HG02938 (cell line): ENCODE results near the gene TINCR.
"Not testable (repeated sequence)": the region's sequence is repeated elsewhere in the genome, so short reads cannot be mapped to it uniquely, and the experiment has no call there.

ENCODE experiments used
- ATAC-seq: cut with Tn5 transposase; IDR thresholded peaks from one replicate; pipeline ENCODE4 v1.9.1; 2021; ENCODE audit warnings: mild to moderate bottlenecking, moderate library complexity; ENCODE audit not compliant: unreplicated experiment

The TINCR gene

DNA sequence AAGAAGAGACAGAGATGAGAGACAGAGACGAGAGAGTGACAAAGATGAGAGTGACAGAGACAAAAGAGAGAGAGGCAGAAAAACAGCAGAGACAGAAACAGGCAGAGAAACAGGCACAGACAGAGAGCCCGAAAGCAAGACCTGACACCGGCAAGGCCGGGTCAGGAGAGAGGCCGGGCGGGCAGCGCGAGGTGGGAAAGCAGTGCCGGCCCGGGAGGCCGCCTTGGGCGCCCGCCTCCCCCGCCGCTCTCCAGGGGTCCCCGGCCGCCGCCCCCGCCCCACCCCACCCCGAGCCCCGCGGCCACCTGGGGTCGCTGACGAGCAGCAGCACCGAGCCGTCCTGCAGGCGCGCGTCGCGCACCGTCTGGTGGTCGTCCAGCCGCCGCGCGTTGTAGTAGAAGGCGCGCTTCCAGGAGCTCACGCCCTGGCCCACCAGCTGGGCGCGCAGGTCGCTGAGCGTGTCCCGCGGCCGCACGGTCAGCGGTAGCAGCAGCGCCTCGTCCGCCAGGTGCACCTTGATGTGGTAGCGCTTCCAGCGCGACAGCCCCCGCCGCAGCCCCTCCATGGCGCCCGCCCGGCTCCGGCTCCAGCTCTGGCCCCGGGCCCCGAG, at the start of gene TINCR:
Gene TINCR, minus strand, starts transcription at position 594 of the 610 bp plus-strand sequence.
- ATAC-seq: no peak

DNA sequence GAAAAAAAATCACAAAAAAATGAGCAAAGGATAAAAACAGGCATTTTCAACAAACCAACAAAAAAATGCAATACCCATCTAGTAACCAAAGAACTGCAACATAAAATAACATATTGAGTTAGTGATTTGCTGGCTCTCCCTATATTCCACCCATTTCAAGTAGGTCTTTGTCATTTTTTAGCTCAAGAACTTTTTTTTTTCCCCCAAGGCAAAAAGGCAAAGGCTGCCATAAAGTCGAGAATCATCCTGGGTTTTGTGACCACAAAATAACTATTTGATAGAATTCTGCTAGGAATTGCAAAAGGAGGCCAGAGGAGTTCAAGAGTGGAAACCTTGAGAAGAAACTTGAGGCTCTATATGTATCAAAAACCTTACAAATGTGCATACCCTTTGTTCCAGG, 49.3 kb upstream of the TINCR start:
- no peak for ATAC-seq

- no peak for ATAC-seq
Measured at GRCh38 chr19:5615756-5616327, 48.1 kb upstream of the TINCR start.

GRCh38 chr19:5612891-5613865, 45.4 kb upstream of the TINCR start:
- no peak for ATAC-seq

DNA sequence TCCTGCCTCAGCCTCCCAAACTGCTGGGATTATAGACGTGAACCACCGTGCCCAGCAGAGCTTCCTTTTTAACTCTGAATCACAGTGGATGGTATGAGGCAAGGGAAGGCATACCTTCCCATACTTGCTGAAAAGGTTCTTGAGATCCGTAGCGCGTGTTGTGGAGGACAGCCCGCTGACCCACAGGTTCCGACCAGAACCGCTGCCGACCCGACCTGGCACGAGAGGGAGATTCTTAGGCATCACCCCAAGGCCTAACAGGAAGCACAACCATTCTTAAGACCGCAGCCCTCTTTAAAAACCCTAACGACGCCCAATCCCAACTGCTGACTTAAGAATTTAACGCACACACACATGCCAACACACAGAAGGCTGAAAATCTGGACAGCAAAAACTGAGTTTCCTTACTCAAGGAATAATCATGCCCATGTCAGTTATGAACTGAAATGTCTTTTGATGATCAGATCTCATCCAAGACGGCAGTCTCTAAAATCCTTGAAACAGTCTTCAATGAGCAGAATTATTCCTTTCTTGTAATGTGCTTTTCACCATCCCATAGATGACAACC, 42.2 kb upstream of the TINCR start:
- no peak for ATAC-seq

- not testable (repeated sequence) for ATAC-seq
Measured at GRCh38 chr19:5608766-5609165, 41.0 kb upstream of the TINCR start.

DNA sequence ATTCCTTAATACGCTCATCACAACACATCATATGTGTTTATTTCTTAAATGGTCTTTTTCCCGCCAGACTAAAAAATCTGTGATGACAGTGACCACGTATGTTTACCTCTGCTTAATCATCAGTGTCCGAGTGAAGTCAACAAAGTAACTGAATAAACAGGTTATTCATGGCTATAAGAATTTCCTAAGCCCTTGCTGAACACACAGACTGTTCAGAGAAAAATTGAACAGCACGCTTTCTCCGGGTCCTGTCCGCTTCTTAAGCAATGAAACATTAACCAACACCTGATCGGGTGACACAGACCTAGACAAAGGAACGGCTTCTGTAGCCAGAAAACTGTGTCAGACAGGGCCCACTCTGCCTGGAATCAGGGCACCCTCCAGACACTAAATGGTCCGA, 40.5 kb upstream of the TINCR start:
- no peak for ATAC-seq

- ATAC-seq: no peak
Measured at GRCh38 chr19:5607318-5608275, 39.8 kb upstream of the TINCR start.

DNA sequence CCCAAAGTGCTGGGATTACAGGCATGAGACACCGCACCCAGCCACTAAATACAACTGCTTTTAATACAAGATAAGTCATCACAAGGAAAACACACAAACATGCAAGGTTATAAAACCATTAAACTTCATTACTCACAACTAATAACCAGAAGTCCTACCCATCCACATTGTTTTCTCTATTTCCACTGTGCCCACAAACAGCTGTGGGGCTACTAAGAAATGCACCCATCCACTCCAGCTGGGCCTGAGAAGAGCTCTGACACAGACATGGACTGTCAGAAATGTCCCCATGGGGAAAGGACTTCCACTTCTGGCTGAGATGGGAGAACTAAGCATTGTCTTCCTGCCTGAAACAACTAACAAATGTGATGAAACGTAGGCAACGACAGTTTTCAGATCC, 37.6 kb upstream of the TINCR start:
- ATAC-seq: no peak

DNA sequence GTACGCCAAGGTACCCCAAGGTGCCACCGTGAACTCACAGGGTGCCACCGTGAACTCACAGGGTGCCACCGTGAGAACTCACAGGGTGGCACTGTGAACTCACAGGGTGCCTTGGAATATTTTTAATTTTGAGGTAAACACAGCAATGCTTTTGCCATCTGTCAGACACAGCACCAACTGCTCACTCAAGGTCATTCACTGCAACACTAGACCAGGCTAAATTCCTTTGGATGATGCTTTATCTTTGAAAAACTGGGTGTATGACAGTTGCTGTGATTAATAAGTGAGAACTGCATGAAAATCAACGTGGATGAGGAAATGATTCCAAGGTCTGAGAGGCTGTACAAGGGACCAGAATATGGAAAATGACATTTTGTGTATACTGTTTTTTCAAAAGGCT, 35.9 kb upstream of the TINCR start:
- no peak for ATAC-seq

GRCh38 chr19:5600797-5601196, 33.0 kb upstream of the TINCR start:
- ATAC-seq: no peak

GRCh38 chr19:5595745-5596144, 28.0 kb upstream of the TINCR start:
- no peak for ATAC-seq

- no peak for ATAC-seq
Measured at GRCh38 chr19:5595129-5595528, 27.4 kb upstream of the TINCR start.

- no peak for ATAC-seq
Measured at GRCh38 chr19:5594521-5594950, 26.8 kb upstream of the TINCR start.

- ATAC-seq: no peak
Measured at GRCh38 chr19:5593343-5594255, 25.8 kb upstream of the TINCR start.

DNA sequence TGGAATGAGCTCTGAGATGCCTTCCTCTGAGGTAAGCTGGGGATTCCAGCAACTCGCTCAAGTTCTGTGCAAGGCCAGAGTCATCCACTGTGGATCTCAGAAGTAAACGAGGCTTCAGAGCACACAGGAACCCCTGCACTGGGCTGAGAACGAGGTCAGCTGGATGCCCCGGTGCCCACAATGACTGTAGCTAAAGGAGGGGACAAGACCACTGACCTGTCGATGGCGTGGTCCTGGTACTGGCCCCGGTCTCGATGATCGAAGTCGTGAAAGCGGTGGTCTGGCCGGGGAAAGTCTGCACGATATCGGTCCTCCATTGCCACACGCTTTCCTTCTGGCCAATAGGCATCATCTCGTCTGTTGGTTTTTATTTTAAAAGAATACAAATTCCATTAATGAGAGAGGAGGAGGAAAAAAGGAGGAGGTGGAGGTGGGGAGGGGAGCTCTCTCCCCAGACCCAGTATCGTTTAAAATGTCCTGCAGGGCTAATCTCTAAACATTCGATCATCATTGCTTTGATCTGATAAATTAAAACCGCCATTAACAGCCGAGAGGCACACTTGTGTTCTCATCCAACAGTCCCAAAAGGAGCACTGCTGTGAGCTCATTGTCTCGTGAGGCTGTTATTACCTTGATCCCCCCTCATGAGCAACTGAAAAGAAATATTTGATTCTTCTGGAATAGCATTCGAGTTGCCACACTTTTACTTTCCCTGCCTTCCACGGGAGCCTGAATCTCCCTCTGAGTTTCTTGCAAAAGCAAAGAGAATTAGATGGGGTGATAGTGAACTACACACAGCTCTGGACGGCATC, 25.0 kb upstream of the TINCR start:
- ATAC-seq: no peak

- no peak for ATAC-seq
Measured at GRCh38 chr19:5591476-5591875, 23.7 kb upstream of the TINCR start.

- no peak for ATAC-seq
Measured at GRCh38 chr19:5590865-5591154, 23.1 kb upstream of the TINCR start.
